ENCODE results near the gene ZEB1. TPM values are rescaled to one million over a fixed set of nuclear protein-coding genes. Genes with fewer than 3 reads are reported as not detected.

The ZEB1 gene
- total and polyA plus RNA-seq, 2 of the 4 experiments (the other 2 are of a cell fraction): 23.7 to 108 TPM

GRCh38 chr10:31343009-31343408, 24.0 kb downstream of the ZEB1 start:
- Histone ChIP-seq H4K5ac (ENCODE audit: low read depth, low read length) (no peak overlapping the region), H3K23ac (ENCODE audit: low read depth, low read length) (no peak overlapping the region), H3K9ac (ENCODE audit: low read depth, low read length) (no peak overlapping the region), H3K27ac (ENCODE audit: insufficient read depth, low read length) (no peak overlapping the region), H2AFZ (replicated peaks; ENCODE audit: low read length, poor library complexity) (no peak overlapping the region), H4K8ac (ENCODE audit: low read depth in 2 of 2, low read length in 2 of 2) (no peak overlapping the region), H3K56ac (ENCODE audit: extremely low read depth, insufficient read depth, low read length) (no peak overlapping the region), H3K4me2 (ENCODE audit: low read depth, low read length) (peak overlapping the region; percentile 37; the same call in 1 of the 2 replicates), H2BK120ac (ENCODE audit: low read depth, low read length) (no peak overlapping the region), H3K18ac (ENCODE audit: low read depth, low read length) (no peak overlapping the region), H3K4me1 (ENCODE audit: control insufficient read depth, insufficient read depth, low read length) (peaks cover 5% of the 10 kb centered on the region), H2BK15ac (ENCODE audit: low read depth, low read length) (no peak overlapping the region), H4K20me1 (ENCODE audit: insufficient read depth, low read length) (peaks cover 96% of the 10 kb centered on the region), H3K9me3 (ENCODE audit: control insufficient read depth, insufficient read depth, low read length) (no peaks in the 10 kb centered on the region), H3K36me3 (ENCODE audit: control insufficient read depth, insufficient read depth, low read length) (no peaks in the 10 kb centered on the region), H3K27me3 (ENCODE audit: control insufficient read depth, insufficient read depth, low read length) (no peaks in the 10 kb centered on the region), H2AK5ac (ENCODE audit: low read depth, low read length) (no peak overlapping the region), H2BK5ac (ENCODE audit: low read depth, low read length, poor library complexity, severe bottlenecking) (no peak overlapping the region), H3K4ac (ENCODE audit: low read depth, low read length) (no peak overlapping the region), H3K79me1 (ENCODE audit: low read depth in 1 of 2, low read length in 2 of 2) (peaks cover 6 to 63% of the 10 kb centered on the region in 2 experiments; a peak in 3 of 4 replicates), H2AK9ac (replicated peaks; ENCODE audit: low read depth, low read length, poor library complexity) (no peak overlapping the region), H3K14ac (replicated peaks; ENCODE audit: low read depth, low read length) (no peak overlapping the region), H2BK20ac (ENCODE audit: low read depth, low read length) (no peak overlapping the region), H4K91ac (ENCODE audit: insufficient read depth, low read depth, low read length) (no peak overlapping the region), H3K4me3 (ENCODE audit: insufficient read depth, low read depth, low read length) (no peak overlapping the region), H3K9me1 (ENCODE audit: insufficient read depth, low read length) (peaks cover 19% of the 10 kb centered on the region)
- no TSS peak for BruUV-seq (replicated peaks)
- ATAC-seq (ENCODE audit: low read depth) (no peak), DNase-seq (no peak)
- ChIA-PET CTCF (no interaction called here), POLR2A (ENCODE audit: unreplicated experiment) (interaction anchor here (0.6 kb wide), 2 partner anchors 60 to 82 kb away, joined by 3 read pairs; no protein-coding TSS in a partner anchor)
- intact Hi-C loops (cut with micrococcal nuclease): no loop called here
- in situ Hi-C loops (cut with MboI; ENCODE audit: low sequenced_read_pairs): loop anchor here (25.0 kb wide), 1 partner anchor 469 kb away; no protein-coding TSS in a partner anchor
- WGBS, 2 experiments (ENCODE audit: extremely low coverage in 2 of 2, insufficient read length in 1 of 2): no CpG with 5 or more reads among the region's 3 CpGs
- no peak for TF ChIP-seq CTCF (conservative IDR thresholded peaks at IDR 0.05; ENCODE audit: low read depth, low read length)
- TF ChIP-seq BHLHE40 (IDR thresholded peaks at IDR 0.05; ENCODE audit: low read depth, low read length): no peak
- no peak for TF ChIP-seq MAZ (IDR thresholded peaks at IDR 0.05; ENCODE audit: borderline replicate concordance, low read depth, low read length)
- no peak for TF ChIP-seq FOS (IDR thresholded peaks at IDR 0.05; ENCODE audit: low read depth, low read length)
- TF ChIP-seq USF2 (IDR thresholded peaks at IDR 0.05; ENCODE audit: low read depth, low read length): no peak
- no peak for TF ChIP-seq CHD1 (IDR thresholded peaks at IDR 0.05; ENCODE audit: low read depth, low read length)
- dilution Hi-C loops (cut with HindIII; ENCODE audit: low sequenced_read_pairs, unreplicated experiment): no loop called here
